Measurements from ENCODE around the gene DUSP16. TPM values are rescaled to one million over a fixed set of nuclear protein-coding genes. Genes with fewer than 3 reads are reported as not detected.
"Not testable (repeated sequence)": the region's sequence is repeated elsewhere in the genome, so short reads cannot be mapped to it uniquely, and the experiment has no call there.

The DUSP16 gene, protein sequence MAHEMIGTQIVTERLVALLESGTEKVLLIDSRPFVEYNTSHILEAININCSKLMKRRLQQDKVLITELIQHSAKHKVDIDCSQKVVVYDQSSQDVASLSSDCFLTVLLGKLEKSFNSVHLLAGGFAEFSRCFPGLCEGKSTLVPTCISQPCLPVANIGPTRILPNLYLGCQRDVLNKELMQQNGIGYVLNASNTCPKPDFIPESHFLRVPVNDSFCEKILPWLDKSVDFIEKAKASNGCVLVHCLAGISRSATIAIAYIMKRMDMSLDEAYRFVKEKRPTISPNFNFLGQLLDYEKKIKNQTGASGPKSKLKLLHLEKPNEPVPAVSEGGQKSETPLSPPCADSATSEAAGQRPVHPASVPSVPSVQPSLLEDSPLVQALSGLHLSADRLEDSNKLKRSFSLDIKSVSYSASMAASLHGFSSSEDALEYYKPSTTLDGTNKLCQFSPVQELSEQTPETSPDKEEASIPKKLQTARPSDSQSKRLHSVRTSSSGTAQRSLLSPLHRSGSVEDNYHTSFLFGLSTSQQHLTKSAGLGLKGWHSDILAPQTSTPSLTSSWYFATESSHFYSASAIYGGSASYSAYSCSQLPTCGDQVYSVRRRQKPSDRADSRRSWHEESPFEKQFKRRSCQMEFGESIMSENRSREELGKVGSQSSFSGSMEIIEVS
- 15.9 TPM for total RNA-seq
- long read RNA-seq, partial matches to known transcripts, result 1 of 10 reads
- long read RNA-seq, other reads (novel, unspliced or antisense), result 9 of 10 reads

DNA sequence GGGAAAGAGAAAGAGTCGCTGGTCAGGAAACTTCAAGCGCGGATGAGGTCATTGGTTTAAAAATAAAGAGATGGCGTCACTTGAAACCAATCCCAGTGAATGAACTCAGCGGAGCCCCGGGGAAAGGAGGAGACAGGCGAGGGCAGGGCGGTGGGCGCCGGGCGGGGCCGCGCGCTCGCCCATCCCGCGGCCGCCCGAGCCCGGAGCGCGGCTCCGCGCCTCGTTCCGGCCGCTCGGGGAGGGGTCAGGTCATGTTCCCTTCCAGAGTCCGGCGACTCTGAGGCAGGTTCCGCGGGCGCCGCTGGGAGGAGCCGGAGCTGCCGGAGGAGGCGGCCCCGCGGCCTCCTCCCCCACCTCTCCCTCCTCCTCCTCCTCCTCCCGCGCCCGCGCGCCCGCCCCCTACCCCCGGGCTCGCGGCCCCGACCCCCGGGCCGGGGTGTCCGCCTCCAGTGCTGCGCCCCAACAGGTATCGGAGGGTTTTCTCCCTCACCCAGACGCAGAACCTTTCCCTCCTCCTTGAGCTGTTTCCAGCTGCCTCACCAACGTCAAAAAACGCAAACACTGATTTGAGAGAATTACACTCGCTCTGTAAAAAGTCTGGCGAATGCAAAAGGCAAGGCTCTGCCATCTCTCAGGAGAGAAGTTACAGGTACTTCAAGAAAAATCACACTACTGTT lies at the start of gene DUSP16:
DUSP16 (minus strand) TSS at position 279 of the 677 bp plus-strand sequence. CDS start 41,765 bp downstream, outside the sequence.
- peak; percentile 95 for DNase-seq (ENCODE audit: low spot score)

GRCh38 chr12:12612358-12612757 lies 49.7 kb upstream of the DUSP16 start:
- no peak for DNase-seq (ENCODE audit: low spot score)

DNA sequence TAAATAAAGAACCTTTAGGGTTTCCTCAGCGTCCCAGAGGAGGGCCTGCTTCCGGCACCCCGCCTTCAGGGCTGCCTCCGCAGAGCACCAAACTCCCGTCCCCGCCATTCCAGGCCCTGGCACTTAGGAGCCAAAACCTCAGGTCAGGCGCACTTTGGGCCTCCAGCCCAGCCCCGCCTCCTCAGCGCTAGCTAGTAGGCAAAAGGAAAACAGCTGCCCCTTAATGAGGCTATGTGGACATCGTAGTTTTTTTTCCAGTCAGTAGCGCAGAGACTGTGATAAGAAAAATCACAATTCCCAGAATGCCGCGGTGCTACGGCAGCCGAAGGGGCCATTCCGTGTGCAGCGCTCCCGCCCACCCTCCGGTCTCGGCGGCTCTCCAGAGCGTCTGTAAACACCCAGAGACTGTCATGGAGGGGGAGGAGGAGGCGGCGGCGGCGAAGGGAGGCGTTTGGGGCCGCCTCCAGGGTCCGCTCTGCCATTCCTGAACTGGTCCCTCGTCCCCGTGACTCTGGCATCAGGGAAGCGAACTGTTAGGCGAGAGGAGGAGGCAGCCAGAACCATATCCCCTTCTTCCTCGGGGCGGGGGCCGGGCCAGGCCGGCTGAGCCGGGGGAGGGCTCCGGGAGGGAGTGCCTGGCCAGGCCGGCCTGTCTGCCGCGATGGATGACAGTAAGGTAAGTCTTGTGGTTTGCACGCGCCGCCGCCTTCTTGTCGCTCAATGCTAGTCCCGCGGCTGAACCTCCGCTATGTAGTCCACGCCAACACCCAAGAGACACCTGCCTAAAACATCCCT lies 49.0 kb upstream of the DUSP16 start, which contains the start of gene CREBL2:
CREBL2 (plus strand) TSS at position 365 of the 795 bp plus-strand sequence; CDS start at position 662, 297 bp downstream.
- DNase-seq (ENCODE audit: low spot score), result peak; percentile 95

GRCh38 chr12:12610711-12611110 lies 48.0 kb upstream of the DUSP16 start:
- no peak for DNase-seq (ENCODE audit: low spot score)

DNA sequence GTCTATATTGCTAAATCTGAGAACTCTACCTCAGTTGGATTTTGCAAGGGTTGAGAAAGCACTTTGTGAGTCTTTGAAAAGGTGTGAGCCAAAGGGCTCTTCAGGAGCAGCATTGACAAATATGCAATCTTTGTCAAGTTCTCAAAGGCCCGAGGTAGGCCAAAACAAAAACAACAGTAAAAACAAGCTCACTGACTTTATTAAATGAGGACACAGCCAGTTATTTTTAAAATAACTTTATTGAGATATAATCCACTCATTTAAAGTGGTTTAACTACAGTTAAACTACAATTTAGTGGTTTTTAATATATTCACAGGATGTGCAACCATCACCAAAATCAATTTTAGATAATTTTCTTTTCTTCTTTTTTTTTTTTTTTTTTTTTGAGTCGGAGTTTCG lies 47.0 kb upstream of the DUSP16 start:
- DNase-seq (ENCODE audit: low spot score), result no peak

- DNase-seq (ENCODE audit: low spot score), result no peak
Measured at GRCh38 chr12:12608557-12608957, 45.9 kb upstream of the DUSP16 start.

DNA sequence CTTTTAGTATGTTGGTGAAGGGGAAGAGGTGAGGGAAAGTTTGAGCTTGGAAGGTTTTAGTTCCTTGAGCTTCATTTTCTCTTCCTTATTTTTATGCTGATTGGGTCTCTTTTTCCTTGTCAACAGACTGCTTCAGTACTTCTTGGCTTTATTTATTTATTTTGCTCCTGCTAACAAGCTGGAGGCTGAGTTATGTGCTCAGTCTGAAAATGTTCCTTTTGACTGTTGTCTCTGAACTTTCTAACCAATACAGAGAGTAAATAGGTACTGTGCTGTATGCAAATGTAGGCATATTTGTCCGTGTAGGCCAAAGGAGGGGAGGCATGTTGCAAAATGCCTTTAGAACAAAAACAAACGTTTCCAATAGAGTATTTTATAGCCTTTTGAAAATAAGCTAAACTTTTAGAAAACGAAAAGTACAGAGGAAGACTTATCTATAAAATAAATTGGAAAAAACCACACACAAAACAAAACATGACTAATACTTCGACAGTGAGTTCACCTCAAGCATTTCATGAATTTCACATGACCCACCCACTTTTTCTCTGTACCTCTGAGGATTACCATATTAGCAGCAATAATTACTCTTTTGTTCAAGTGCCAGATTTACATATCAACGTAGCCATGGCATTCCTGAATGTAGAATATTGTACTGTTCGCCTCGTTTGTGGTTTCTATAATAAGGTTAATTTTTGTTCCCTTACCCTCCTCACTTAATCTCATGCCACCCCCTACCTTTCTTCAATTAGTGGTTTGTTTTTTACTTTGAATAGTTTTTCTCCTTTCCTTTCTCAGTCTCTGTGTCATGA lies 44.3 kb upstream of the DUSP16 start:
- no peak for DNase-seq (ENCODE audit: low spot score)

- DNase-seq (ENCODE audit: low spot score), result no peak
Measured at GRCh38 chr12:12604740-12605139, 42.1 kb upstream of the DUSP16 start.

GRCh38 chr12:12600659-12601058 lies 38.0 kb upstream of the DUSP16 start:
- no peak for DNase-seq (ENCODE audit: low spot score)

GRCh38 chr12:12599750-12600643 lies 37.3 kb upstream of the DUSP16 start:
- DNase-seq (ENCODE audit: low spot score), result no peak

- DNase-seq (ENCODE audit: low spot score), result no peak
Measured at GRCh38 chr12:12598864-12599263, 36.2 kb upstream of the DUSP16 start.

DNA sequence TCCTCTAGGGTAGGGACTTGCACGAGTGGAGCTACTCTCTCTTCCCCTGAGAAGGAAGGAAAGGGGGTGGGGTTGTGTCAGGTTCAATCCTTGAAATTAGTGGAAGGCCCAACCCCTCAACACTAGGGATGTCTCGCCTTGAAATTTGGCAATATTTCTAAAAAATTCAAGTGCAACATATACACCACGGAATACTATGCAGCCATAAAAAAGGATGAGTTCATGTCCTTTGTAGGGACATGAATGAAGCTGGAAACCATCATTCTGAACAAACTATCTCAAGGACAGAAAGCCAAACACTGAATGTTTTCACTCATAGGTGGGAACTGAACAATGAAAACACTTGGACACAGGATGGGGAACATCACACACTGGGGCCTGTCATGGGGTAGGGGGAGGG lies 33.9 kb upstream of the DUSP16 start:
- DNase-seq (ENCODE audit: low spot score), result not testable (repeated sequence)

- DNase-seq (ENCODE audit: low spot score), result not testable (repeated sequence)
Measured at GRCh38 chr12:12595929-12596328, 33.3 kb upstream of the DUSP16 start.

DNA sequence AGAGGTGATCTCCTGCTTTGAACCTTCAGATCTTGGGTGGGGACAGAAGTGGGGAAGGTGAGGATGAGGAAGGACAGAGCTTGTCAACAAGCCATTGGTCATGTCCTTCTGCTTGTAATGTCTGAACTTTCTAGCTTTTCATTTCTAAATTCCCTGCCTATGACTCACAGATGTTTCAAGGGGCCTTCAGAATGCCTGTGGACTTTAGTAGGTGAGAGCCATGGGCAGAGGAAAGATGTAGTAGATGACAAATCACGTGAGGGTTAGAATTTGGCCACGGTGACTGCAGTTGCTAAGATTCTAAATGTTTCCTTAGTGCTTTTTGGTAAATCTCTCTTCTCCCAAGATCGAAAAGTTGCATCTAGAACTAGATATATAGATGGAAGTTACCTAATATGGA lies 30.3 kb upstream of the DUSP16 start:
- no peak for DNase-seq (ENCODE audit: low spot score)

DNA sequence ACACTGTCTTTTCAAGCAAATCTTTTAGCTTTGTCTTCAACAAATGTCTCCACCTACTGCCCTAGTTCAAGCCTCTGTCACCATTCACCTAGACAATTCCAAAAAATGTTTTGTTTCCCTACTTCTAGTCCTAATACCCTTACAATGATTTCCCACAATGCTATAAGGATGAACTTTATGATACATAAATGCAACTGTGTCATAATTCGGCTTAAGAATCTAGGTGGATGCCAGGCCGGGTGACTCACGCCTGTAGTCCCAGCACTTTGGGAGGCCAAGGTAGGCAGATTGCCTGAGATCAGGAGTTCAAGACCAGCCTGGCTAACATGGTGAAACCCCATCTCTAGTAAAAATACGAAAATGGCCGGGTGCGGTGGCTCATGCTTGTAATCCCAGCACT lies 28.3 kb upstream of the DUSP16 start:
- DNase-seq (ENCODE audit: low spot score), result no peak

GRCh38 chr12:12588436-12588835 lies 25.8 kb upstream of the DUSP16 start:
- not testable (repeated sequence) for DNase-seq (ENCODE audit: low spot score)

GRCh38 chr12:12587878-12588277 lies 25.2 kb upstream of the DUSP16 start:
- no peak for DNase-seq (ENCODE audit: low spot score)

GRCh38 chr12:12586879-12587675 lies 24.4 kb upstream of the DUSP16 start:
- no peak for DNase-seq (ENCODE audit: low spot score)

All from mesenteric fat pad (tissue), 1 donor.